Measurements from ENCODE around the gene DCP1A.
A peak's percentile ranks its signal among the peaks of the same experiment; 100 is the strongest.

DCP1A gene

DNA sequence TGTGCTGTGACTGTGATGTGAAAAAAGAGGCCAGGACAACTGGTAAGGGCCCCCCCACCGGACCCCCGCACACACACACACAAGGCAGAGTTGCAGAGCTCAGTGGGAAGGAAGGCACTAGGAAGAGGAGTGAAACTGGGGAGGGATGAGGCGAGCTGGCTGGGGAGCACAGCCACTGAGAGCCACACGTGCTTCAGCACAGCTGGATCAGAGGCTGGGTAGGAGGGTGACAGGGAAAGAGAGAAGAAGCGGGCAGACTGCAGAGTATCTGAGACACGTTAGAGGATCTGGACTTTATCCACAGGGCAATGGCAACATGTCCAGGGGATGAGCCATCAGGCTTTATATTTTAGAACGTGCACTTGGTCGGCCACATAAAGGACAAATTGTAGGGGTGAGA lies 53.5 kb downstream of the DCP1A start:
- TF ChIP-seq, protein P1, sequence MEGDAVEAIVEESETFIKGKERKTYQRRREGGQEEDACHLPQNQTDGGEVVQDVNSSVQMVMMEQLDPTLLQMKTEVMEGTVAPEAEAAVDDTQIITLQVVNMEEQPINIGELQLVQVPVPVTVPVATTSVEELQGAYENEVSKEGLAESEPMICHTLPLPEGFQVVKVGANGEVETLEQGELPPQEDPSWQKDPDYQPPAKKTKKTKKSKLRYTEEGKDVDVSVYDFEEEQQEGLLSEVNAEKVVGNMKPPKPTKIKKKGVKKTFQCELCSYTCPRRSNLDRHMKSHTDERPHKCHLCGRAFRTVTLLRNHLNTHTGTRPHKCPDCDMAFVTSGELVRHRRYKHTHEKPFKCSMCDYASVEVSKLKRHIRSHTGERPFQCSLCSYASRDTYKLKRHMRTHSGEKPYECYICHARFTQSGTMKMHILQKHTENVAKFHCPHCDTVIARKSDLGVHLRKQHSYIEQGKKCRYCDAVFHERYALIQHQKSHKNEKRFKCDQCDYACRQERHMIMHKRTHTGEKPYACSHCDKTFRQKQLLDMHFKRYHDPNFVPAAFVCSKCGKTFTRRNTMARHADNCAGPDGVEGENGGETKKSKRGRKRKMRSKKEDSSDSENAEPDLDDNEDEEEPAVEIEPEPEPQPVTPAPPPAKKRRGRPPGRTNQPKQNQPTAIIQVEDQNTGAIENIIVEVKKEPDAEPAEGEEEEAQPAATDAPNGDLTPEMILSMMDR (IDR thresholded peaks at IDR 0.05; ENCODE audit: low read depth, low read length): no peak
- no peak overlapping the region for H3K4me3 ChIP-seq (ENCODE audit: low read depth, low read length)
- in situ Hi-C loops (cut with HindIII; ENCODE audit: low sequenced_read_pairs): no loop called here
- DNase-seq (ENCODE audit: low read depth, low spot score): no peak

DNA sequence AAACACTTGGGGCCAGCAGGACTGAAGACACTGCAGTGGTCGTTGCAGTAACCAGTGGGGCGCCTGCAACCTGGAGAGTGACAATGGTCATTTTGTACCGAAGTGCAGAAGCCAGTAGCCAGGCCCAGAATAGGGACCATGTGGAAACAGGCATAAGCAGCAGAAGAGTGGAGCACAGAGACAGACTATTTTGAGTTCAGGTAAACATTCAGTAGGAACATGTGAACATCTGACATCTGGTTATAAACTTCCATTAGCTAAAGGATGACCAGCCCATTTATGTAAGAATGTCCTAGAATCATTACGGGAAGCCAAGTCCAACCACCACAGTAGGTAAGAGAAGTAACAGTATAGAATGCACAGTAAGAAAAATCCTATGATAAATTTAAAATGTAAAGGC lies 59.1 kb downstream of the DCP1A start:
- no peak overlapping the region for H3K4me3 ChIP-seq (ENCODE audit: low read depth, low read length)
- no peak for DNase-seq (ENCODE audit: low read depth, low spot score)
- TF ChIP-seq, protein P1 (IDR thresholded peaks at IDR 0.05; ENCODE audit: low read depth, low read length): no peak
- in situ Hi-C loops (cut with HindIII; ENCODE audit: low sequenced_read_pairs): no loop called here

DNA sequence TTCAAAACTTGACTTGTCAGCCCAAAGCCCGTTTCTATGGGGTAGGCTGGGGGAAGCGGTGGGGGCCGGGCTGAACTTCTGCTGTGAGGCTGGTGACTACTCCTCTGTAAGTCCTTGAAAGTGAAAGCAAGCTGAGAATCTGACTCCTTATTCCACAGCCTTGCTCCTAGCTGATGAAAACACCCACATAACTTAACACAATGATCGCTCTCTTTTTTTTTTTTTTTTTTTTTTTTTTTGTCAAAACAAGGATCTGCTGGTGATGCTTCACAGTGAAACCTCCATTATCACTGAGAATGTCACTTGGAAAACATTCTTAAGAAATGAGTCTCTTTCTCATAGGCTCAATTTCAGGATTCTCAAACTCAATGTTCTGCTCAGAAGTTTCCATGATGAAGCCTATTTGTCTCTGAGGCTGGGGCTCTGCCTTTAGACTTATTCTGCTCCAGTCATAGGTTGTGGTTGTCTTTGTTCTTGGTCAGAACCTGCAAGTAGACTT lies 60.2 kb downstream of the DCP1A start:
- H3K4me3 ChIP-seq (ENCODE audit: low read depth, low read length): no peak overlapping the region
- peak; percentile 64 for DNase-seq (ENCODE audit: low read depth, low spot score)
- TF ChIP-seq, protein P1 (IDR thresholded peaks at IDR 0.05; ENCODE audit: low read depth, low read length): no peak
- in situ Hi-C loops (cut with HindIII; ENCODE audit: low sequenced_read_pairs): no loop called here

DNA sequence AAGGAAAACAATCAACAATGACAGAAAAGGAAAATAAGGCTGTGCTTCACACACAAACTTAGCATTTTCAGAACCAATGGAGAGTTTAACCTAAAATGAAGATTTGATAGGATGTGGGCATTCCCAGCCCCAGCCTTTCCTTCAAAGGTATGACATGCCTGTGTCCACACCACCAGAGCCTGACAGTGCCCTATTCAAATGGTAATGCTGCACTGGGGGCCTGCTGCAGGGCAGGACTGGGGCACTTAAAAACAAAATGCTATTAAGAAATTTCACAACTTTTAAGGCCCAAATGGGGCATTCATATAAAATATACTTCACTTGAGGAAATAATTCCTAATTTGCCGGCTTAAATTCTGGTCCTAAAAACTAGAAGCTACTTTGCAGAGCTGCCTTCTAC lies 60.6 kb downstream of the DCP1A start:
- TF ChIP-seq, protein P1 (IDR thresholded peaks at IDR 0.05; ENCODE audit: low read depth, low read length): no peak

DNA sequence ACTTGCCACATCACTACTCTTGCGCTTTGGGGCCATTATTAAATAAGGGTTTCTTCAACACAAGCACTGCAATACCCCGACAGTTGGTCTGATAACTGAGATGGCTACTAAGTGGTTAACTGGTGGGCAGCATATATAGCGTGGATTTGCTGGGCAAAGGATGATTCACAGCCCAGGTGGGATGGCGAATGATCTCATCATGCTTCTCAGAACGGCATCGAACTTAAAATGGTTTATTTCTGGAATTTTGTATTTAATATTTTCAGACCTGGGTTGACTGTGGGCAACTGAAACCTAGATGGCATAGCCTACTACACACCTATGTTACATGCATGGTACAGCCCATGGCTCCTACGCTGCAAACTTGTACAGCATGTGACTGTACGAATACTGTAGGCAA lies 64.8 kb downstream of the DCP1A start:
- no peak overlapping the region for H3K4me3 ChIP-seq (ENCODE audit: low read depth, low read length)
- DNase-seq (ENCODE audit: low read depth, low spot score): no peak
- TF ChIP-seq, protein P1 (IDR thresholded peaks at IDR 0.05; ENCODE audit: low read depth, low read length): no peak
- in situ Hi-C loops (cut with HindIII; ENCODE audit: low sequenced_read_pairs): no loop called here

More for the DNA sequence above, 60.6 kb downstream of the DCP1A start:
- DNase-seq (ENCODE audit: low read depth, low spot score): no peak
- H3K4me3 ChIP-seq (ENCODE audit: low read depth, low read length): no peak overlapping the region
- in situ Hi-C loops (cut with HindIII; ENCODE audit: low sequenced_read_pairs): no loop called here

DNA sequence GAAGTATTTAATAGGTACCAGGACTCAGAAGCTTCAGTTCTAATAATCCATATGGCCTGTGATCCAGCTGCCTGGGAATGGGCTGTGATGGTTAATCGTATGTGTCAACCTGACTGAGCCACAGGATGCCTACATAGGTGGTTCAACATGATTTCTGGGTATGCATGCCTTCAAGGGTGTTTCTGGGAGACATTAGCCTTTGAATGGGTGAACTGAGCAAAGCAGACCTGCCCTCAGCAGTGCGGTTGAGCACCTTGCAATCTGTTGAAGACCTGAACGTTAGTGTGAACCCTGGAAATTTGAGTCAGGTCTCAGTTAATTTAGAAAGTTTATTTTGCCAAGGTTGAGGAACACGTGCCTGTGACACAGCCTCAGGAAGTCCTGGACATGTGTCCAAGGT lies 68.7 kb downstream of the DCP1A start:
- no peak for DNase-seq (ENCODE audit: low read depth, low spot score)
- in situ Hi-C loops (cut with HindIII; ENCODE audit: low sequenced_read_pairs): no loop called here
- TF ChIP-seq, protein P1 (IDR thresholded peaks at IDR 0.05; ENCODE audit: low read depth, low read length): no peak
- H3K4me3 ChIP-seq (ENCODE audit: low read depth, low read length): no peak overlapping the region

Data from astrocyte of the spinal cord (primary cell).